GM12801 (cell line): ENCODE measurements around the gene DDR1.

Source experiments
- TF ChIP-seq, protein P1 (sequence below): IDR thresholded peaks from one replicate; pipeline ENCODE4 v1.5.1; 2011; ENCODE audit warnings: control low read depth; ENCODE audit not compliant: insufficient read length; ENCODE audit errors: extremely low read depth

Gene DDR1

DNA sequence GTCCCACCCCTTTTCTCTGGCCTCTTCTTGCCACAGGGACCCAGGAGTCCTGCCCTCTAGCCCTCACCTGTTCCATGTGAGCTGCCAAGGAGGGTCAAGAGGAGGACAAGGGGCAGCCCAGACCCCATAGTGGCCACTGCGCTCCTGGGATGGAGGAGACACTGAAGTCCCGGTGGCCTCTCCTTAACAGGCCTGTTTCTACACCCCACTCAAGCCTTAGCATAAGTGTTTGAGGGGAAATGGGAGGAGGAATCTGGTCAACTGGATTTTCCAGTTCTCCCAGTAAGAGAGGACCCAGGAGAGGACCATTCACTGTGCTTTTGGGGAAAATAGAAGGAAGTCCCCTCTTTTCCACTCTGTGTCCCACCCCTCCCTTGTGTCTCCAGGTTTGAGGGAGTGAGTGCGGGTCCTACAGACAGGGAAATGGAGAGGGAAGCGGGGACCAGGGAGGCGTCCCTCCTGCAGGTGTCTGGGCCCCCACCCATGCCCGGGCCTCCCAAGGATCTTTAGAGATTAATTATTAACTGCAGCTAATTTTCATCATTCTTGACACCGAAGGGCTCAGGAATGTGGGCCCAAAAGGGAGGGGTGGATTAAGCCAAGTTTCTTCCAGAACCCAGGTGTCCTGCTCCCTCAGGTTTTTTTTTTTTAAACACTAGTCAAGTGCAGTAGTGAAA lies 47.8 kb downstream of the DDR1 start, which contains the start of gene SFTA2:
Gene SFTA2, minus strand, starts transcription at position 202 of the 677 bp plus-strand sequence. Its CDS starts 74 bp downstream, at position 128.
- TF ChIP-seq, protein P1, sequence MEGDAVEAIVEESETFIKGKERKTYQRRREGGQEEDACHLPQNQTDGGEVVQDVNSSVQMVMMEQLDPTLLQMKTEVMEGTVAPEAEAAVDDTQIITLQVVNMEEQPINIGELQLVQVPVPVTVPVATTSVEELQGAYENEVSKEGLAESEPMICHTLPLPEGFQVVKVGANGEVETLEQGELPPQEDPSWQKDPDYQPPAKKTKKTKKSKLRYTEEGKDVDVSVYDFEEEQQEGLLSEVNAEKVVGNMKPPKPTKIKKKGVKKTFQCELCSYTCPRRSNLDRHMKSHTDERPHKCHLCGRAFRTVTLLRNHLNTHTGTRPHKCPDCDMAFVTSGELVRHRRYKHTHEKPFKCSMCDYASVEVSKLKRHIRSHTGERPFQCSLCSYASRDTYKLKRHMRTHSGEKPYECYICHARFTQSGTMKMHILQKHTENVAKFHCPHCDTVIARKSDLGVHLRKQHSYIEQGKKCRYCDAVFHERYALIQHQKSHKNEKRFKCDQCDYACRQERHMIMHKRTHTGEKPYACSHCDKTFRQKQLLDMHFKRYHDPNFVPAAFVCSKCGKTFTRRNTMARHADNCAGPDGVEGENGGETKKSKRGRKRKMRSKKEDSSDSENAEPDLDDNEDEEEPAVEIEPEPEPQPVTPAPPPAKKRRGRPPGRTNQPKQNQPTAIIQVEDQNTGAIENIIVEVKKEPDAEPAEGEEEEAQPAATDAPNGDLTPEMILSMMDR, result no peak

DNA sequence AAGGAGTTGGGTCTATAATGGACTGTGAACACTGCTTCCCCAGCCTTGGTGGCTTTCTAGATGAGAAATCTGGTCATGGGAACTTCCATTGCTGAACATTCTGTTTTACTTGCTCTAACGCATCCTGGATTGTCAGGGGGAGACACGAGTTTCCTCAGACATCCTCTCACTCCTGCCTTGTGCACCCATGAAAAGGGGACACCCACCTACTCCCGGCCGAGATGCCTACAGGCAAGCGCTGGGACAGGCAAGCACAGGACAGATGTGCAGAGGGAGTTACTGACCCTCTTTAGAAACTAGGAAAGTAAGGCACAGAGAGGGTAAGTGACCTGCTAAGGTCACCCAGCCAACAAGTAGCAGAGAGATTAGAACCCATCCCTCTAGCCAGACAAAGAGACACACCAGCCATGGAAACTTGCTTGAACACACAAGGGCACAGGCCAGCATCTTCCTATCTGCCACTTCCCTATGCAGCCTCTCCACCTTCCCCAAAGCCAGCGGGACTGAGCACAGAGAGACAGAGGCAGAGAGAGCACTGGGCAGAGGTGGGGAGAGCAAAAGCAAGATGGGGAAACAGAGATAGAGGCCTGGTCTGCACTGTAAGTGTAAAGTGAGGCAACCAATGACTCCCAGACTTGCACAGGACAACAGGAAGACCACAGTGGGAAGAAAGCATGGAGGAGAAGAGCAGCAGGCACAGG lies 48.5 kb downstream of the DDR1 start:
- TF ChIP-seq, protein P1, result no peak

DNA sequence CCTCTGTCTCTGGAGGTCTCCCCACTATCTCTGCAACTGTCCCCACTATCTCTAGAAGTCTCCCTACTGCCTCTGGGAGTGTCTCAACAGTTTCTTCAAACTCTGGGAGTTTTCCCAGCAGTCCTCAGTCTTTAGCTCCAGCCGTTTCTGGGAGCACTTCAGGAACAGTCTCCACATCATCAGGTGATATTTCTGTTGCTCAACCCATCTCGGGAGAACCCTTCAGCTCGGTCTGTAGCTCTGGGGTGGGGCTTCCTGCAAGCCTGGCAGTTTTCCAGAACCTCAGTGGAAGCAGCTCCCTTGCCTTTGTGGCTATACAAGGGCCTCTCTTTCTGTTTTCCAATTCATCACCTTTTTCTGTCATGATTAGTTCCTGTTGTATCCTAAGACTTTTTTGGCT lies 50.7 kb downstream of the DDR1 start:
- TF ChIP-seq, protein P1, result no peak

DNA sequence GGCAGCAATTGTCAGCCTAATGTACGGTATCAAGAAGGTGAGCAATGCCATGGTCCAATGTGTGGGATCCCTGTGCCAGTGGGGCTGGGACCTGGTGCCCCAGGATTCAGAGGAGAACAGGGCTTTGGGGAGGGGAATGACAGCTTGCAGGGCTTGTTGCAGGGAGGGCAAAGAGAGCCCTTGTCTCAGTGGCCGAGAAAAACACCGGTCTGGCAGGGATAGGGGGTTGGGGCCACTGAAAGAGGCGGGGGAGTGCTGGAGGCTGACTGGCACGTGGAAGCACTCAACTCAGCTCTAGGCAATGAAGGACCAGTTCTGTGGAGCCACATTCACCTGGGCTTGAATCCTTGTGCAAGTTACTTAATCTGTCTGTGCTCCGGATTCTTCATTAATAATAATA lies 52.9 kb downstream of the DDR1 start:
- TF ChIP-seq, protein P1, result no peak

DNA sequence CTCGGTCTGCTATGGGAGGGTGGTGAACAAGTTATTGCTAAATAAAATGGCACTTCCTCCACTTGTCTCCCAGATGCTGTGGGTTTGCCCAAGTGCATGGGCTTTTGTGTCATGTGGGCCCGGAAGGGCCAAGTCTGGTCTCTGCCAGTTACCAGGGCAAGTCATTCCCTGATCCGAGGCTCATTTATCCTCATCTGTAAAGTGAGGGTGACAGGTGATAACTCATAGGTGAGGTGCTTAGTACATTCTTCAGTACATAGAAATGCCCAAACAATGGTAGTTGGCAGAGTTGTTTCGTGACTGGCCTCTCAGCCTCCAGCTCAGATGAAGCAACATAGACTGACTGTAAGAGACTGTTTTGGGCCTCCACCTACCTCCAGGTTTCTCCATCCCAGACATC lies 54.4 kb downstream of the DDR1 start:
- TF ChIP-seq, protein P1, result no peak

DNA sequence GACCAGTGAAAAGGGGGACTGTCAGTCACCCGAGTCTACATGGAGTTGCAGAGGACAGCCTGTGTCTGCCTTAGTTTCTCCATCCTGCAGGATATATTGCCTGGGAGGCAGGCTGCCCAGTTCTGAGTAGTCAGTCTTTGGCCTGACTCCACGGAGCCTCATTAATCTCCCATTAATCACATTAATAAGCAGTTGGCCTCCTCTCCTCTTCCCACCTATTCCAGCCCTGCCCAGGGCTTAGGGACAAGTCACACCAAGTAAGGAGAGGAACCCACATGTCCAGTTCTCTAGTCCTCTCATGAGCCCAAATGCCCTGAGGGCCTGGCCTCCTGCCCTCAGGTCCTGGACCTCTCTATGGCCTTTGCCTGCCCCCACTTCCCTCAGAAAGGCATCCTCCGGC lies 55.2 kb downstream of the DDR1 start:
- TF ChIP-seq, protein P1, result no peak

DNA sequence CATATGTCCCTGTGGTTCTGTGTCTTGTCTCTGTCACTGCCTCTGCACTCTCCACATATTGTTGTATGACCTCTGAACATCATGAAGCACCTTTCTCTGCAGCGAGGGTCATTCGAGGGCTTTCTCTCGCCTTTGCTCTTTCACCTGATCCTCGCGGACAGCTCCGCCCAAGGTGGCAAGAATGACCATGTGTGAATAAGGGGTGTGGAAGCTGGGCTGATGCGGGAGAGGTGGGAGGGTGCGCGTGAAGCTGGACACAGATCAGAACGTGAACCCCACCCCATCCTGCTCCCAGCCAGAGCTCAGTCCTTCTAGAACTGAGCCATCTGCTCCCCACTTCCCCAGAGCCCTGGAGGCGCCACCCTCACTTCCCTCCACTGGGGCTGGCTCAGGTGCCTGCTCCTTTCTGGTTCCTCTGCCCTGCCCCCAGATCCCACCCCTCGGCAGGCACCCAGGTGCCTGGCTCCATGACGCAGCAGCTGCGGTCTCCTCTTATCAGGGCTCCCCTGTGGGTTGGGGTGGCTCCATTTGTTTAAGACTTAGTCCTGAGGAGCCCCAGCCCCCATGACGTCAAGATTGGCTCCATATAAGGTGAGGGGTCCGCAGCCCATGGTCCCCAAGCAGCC lies 56.2 kb downstream of the DDR1 start, which contains the start of gene MUCL3:
Gene MUCL3, plus strand, starts transcription at position 613 of the 626 bp plus-strand sequence. CDS start 27 bp downstream, outside the sequence.
- TF ChIP-seq, protein P1, result no peak
